Muscle layer of colon (tissue), 2 donors: ENCODE measurements around the gene ADPRM.

Source experiments
- H3K27ac ChIP-seq: one replicate; pipeline ENCODE4 v1.7.0; 2013; ENCODE audit warnings: low read depth, mild to moderate bottlenecking, low read length, moderate library complexity
- H3K27me3 ChIP-seq, 2 donors: one replicate each; pipeline ENCODE4 v1.7.0; 2013; ENCODE audit warnings: low read length in 2 of 2, mild to moderate bottlenecking in 2 of 2; ENCODE audit not compliant: insufficient read depth in 2 of 2, control insufficient read depth in 1 of 2
- H3K36me3 ChIP-seq: one replicate; pipeline ENCODE4 v1.7.0; 2013; ENCODE audit warnings: mild to moderate bottlenecking, low read length; ENCODE audit not compliant: insufficient read depth
- H3K4me1 ChIP-seq: one replicate; pipeline ENCODE4 v1.7.0; 2013; ENCODE audit warnings: mild to moderate bottlenecking, low read length; ENCODE audit not compliant: insufficient read depth
- H3K4me3 ChIP-seq, 2 donors: one replicate each; pipeline ENCODE4 v1.7.0; 2013; ENCODE audit warnings: low read length in 2 of 2, low read depth in 1 of 2, mild to moderate bottlenecking in 1 of 2, moderate library complexity in 1 of 2
- H3K9ac ChIP-seq: one replicate; pipeline ENCODE4 v1.7.0; 2013; ENCODE audit warnings: low read length
- H3K9me3 ChIP-seq: one replicate; pipeline ENCODE4 v1.7.0; 2013; ENCODE audit warnings: mild to moderate bottlenecking, low read length
- donor health status: abdominal sarcoma.
- donor health status: Adenocarcinoma of cecum.

The ADPRM gene

GRCh38 chr17:10743316-10744009, 46.1 kb downstream of the ADPRM start:
- H3K27me3 ChIP-seq = no peaks in the 10 kb centered on the region
- no peak overlapping the region for H3K4me3 ChIP-seq
- no peak overlapping the region for H3K27ac ChIP-seq
- H3K36me3 ChIP-seq = no peaks in the 10 kb centered on the region
- H3K9me3 ChIP-seq = no peaks in the 10 kb centered on the region
- no peaks in the 10 kb centered on the region for H3K4me1 ChIP-seq
- no peak overlapping the region for H3K9ac ChIP-seq

- Histone ChIP-seq H3K36me3 (no peaks in the 10 kb centered on the region), H3K9me3 (no peaks in the 10 kb centered on the region), H3K27me3 (no peaks in the 10 kb centered on the region), H3K27ac (no peak overlapping the region), H3K4me1 (no peaks in the 10 kb centered on the region), H3K4me3 (no peak overlapping the region), H3K9ac (no peak overlapping the region)
Observed at GRCh38 chr17:10744501-10745000, 47.2 kb downstream of the ADPRM start.

- no peaks in the 10 kb centered on the region for H3K27me3 ChIP-seq
- no peak overlapping the region for H3K4me3 ChIP-seq
- H3K4me1 ChIP-seq = no peaks in the 10 kb centered on the region
- H3K36me3 ChIP-seq = no peaks in the 10 kb centered on the region
- no peaks in the 10 kb centered on the region for H3K9me3 ChIP-seq
- no peak overlapping the region for H3K27ac ChIP-seq
- H3K9ac ChIP-seq = no peak overlapping the region
Observed at GRCh38 chr17:10745231-10745630, 47.8 kb downstream of the ADPRM start.

- Histone ChIP-seq H3K4me1 (no peaks in the 10 kb centered on the region), H3K27ac (no peak overlapping the region), H3K4me3 (no peak overlapping the region), H3K27me3 (no peaks in the 10 kb centered on the region), H3K9me3 (no peaks in the 10 kb centered on the region), H3K36me3 (no peaks in the 10 kb centered on the region), H3K9ac (no peak overlapping the region)
Observed at GRCh38 chr17:10748531-10749181, 51.3 kb downstream of the ADPRM start.

- Histone ChIP-seq H3K36me3 (no peaks in the 10 kb centered on the region), H3K4me3 (no peak overlapping the region), H3K27me3 (no peaks in the 10 kb centered on the region), H3K27ac (no peak overlapping the region), H3K9ac (no peak overlapping the region), H3K9me3 (no peaks in the 10 kb centered on the region), H3K4me1 (no peaks in the 10 kb centered on the region)
Observed at GRCh38 chr17:10750210-10750609, 52.8 kb downstream of the ADPRM start.

GRCh38 chr17:10751563-10751962, 54.2 kb downstream of the ADPRM start:
- Histone ChIP-seq H3K27me3 (no peaks in the 10 kb centered on the region), H3K9me3 (no peaks in the 10 kb centered on the region), H3K9ac (no peak overlapping the region), H3K36me3 (no peaks in the 10 kb centered on the region), H3K4me1 (no peaks in the 10 kb centered on the region), H3K4me3 (no peak overlapping the region), H3K27ac (no peak overlapping the region)

- H3K4me3 ChIP-seq = no peak overlapping the region
- no peaks in the 10 kb centered on the region for H3K9me3 ChIP-seq
- H3K36me3 ChIP-seq = no peaks in the 10 kb centered on the region
- H3K27me3 ChIP-seq = no peaks in the 10 kb centered on the region
- no peaks in the 10 kb centered on the region for H3K4me1 ChIP-seq
- no peak overlapping the region for H3K27ac ChIP-seq
- H3K9ac ChIP-seq = no peak overlapping the region
Observed at GRCh38 chr17:10752696-10753095, 55.3 kb downstream of the ADPRM start.

- Histone ChIP-seq H3K4me3 (no peak overlapping the region), H3K4me1 (no peaks in the 10 kb centered on the region), H3K27me3 (no peaks in the 10 kb centered on the region), H3K9ac (no peak overlapping the region), H3K36me3 (no peaks in the 10 kb centered on the region), H3K9me3 (no peaks in the 10 kb centered on the region), H3K27ac (no peak overlapping the region)
Observed at GRCh38 chr17:10754109-10754508, 56.7 kb downstream of the ADPRM start.

GRCh38 chr17:10754861-10755591, 57.6 kb downstream of the ADPRM start:
- Histone ChIP-seq H3K27ac (no peak overlapping the region), H3K4me1 (no peaks in the 10 kb centered on the region), H3K36me3 (no peaks in the 10 kb centered on the region), H3K9me3 (no peaks in the 10 kb centered on the region), H3K4me3 (no peak overlapping the region), H3K27me3 (no peaks in the 10 kb centered on the region), H3K9ac (no peak overlapping the region)

- no peak overlapping the region for H3K4me3 ChIP-seq
- H3K4me1 ChIP-seq = no peaks in the 10 kb centered on the region
- no peaks in the 10 kb centered on the region for H3K9me3 ChIP-seq
- H3K36me3 ChIP-seq = no peaks in the 10 kb centered on the region
- no peak overlapping the region for H3K27ac ChIP-seq
- no peaks in the 10 kb centered on the region for H3K27me3 ChIP-seq
- no peak overlapping the region for H3K9ac ChIP-seq
Observed at GRCh38 chr17:10755592-10756127, 58.3 kb downstream of the ADPRM start.

GRCh38 chr17:10756185-10756584, 58.8 kb downstream of the ADPRM start:
- no peaks in the 10 kb centered on the region for H3K4me1 ChIP-seq
- H3K9me3 ChIP-seq = no peaks in the 10 kb centered on the region
- H3K4me3 ChIP-seq = no peak overlapping the region
- H3K36me3 ChIP-seq = no peaks in the 10 kb centered on the region
- no peak overlapping the region for H3K9ac ChIP-seq
- H3K27ac ChIP-seq = no peak overlapping the region
- H3K27me3 ChIP-seq = no peaks in the 10 kb centered on the region
